ENCODE measurements around the gene SEMA5A.

GRCh38 chr5:9343146-9343850, 202.6 kb downstream of the SEMA5A start:
- no peak for TF ChIP-seq CTCF (IDR thresholded peaks at IDR 0.05 in 4 of 5, conservative IDR thresholded peaks at IDR 0.05 in 1 of 5)
- no peak for TF ChIP-seq POLR2A (IDR thresholded peaks at IDR 0.05)

Measured in gastrocnemius medialis (tissue), 4 donors.